Right lobe of liver (tissue), 6 donors: ENCODE data around the gene PPP1R9A. TPM values are rescaled to one million over a fixed set of nuclear protein-coding genes. Genes with fewer than 3 reads are reported as not detected.
A peak's percentile ranks its signal among the peaks of the same experiment; 100 is the strongest.

Source experiments
- ATAC-seq, 4 donors: fragments of 200-7000 bp; cut with Tn5 transposase; one replicate each; pipeline ENCODE4 v1.9.1; 2020; ENCODE audit warnings: mild to moderate bottlenecking in 4 of 4, moderate library complexity in 4 of 4
- DNase-seq, 3 donors: peaks; one replicate each; pipeline ENCODE4 v3.0.0-alpha.2; 2020
- H3K27ac ChIP-seq, 3 donors: fragments of 200-600 bp; one replicate each; pipeline ENCODE4 v1.8.0; 2022
- H3K27me3 ChIP-seq, 2 donors: fragments of 200-600 bp; one replicate each; pipeline ENCODE4 v1.8.0; 2022
- H3K36me3 ChIP-seq, 4 donors: fragments of 200-600 bp; sonication (generic) in 1 of 4; one replicate each; pipeline versions ENCODE4 v1.5.1 to v1.8.0; 2017 to 2022; ENCODE audit warnings: control low read depth in 1 of 4
- H3K4me1 ChIP-seq, 4 donors: fragments of 200-600 bp; sonication (generic) in 1 of 4; one replicate each; pipeline versions ENCODE4 v1.5.1 to v1.8.0; 2017 to 2022; ENCODE audit warnings: control low read depth in 1 of 4
- H3K4me3 ChIP-seq, 3 donors: fragments of 200-600 bp; one replicate each; pipeline ENCODE4 v1.8.0; 2022
- H3K9me3 ChIP-seq, 4 donors: fragments of 200-600 bp; sonication (generic) in 1 of 4; one replicate each; pipeline versions ENCODE4 v1.5.1 to v1.8.0; 2017 to 2022; ENCODE audit warnings: control low read depth in 1 of 4
- POLR2A ChIP-seq: fragments of 450-650 bp; IDR thresholded peaks from one replicate; pipeline ENCODE4 v1.6.1; 2017; ENCODE audit warnings: antibody characterized with exemption, mild to moderate bottlenecking
- WGBS: methylation state at CpG from one replicate; pipeline ENCODE4 v1.1.6; 2018; ENCODE audit warnings: low coverage, low lambda C conversion rate; ENCODE audit not compliant: insufficient coverage; ENCODE audit errors: missing lambda C conversion rate; 5-methylcytosine and 5-hydroxymethylcytosine counted together
- intact Hi-C, 2 donors: fragments of 100-400 bp; cut with DNase I; formaldehyde crosslinking; loops; one replicate each; pipeline versions ENCODE4 v1.11.2 to v1.14.1; 2022
- small RNA-seq, 2 experiments: library from RNA; depleted of rRNA; stranded (forward); fragments of <200 nt; gene quantifications; one replicate each; pipeline ENCODE3, GENCODE V24; 2016
- total RNA-seq, 6 experiments: library from RNA; depleted of rRNA in 2 of 6; stranded (reverse); fragments of >200 nt in 2 of 6; fragmentation: NEBNext Ultra II Directional in 3 of 6; extraction: Animal tissue kit (Norgen Biotek cat#: 25700) in 3 of 6; gene quantifications; one replicate each; pipeline versions ENCODE4 v1.1.0 to v1.2.4, GENCODE V29; 2016 to 2023
- TF ChIP-seq, protein P1 (sequence below), 4 donors: fragments of 200-600 bp in 3 of 4; fragments of 450-650 bp in 1 of 4; IDR thresholded peaks; one replicate each; pipeline versions ENCODE4 v1.5.1 to v1.8.0; 2016 to 2022; ENCODE audit warnings: antibody characterized with exemption in 4 of 4, mild to moderate bottlenecking in 2 of 4
- donor health status: DM: no; HTN: yes; CAD: no.
- donor health status: DM: no; HTN: no; CAD: no.
- donor health status: DM: no; HTN: no; CAD: no.
- donor health status: DM: no; HTN: yes; CAD: no.
- donor health status: DM: no; HTN: yes; CAD: no.

PPP1R9A gene
- total RNA-seq, 6 experiments from 2014 or later = 0.49 to 2.0 (median 0.81) TPM

- TF ChIP-seq POLR2A = no peak
- TF ChIP-seq, protein P1, sequence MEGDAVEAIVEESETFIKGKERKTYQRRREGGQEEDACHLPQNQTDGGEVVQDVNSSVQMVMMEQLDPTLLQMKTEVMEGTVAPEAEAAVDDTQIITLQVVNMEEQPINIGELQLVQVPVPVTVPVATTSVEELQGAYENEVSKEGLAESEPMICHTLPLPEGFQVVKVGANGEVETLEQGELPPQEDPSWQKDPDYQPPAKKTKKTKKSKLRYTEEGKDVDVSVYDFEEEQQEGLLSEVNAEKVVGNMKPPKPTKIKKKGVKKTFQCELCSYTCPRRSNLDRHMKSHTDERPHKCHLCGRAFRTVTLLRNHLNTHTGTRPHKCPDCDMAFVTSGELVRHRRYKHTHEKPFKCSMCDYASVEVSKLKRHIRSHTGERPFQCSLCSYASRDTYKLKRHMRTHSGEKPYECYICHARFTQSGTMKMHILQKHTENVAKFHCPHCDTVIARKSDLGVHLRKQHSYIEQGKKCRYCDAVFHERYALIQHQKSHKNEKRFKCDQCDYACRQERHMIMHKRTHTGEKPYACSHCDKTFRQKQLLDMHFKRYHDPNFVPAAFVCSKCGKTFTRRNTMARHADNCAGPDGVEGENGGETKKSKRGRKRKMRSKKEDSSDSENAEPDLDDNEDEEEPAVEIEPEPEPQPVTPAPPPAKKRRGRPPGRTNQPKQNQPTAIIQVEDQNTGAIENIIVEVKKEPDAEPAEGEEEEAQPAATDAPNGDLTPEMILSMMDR (IDR thresholded peaks at IDR 0.05) = no peak
- Histone ChIP-seq H3K27ac (no peak overlapping the region), H3K9me3 (no peaks in the 10 kb centered on the region), H3K27me3 (no peaks in the 10 kb centered on the region), H3K36me3 (no peaks in the 10 kb centered on the region), H3K4me1 (no peaks in the 10 kb centered on the region), H3K4me3 (no peak overlapping the region)
- peak in 3 of 4 donors; percentile 12 to 35 (median 34) for ATAC-seq
- DNase-seq = no peak
- intact Hi-C loops = no loop called here
- WGBS = 73% methylated on average over 4 of the region's 4 CpGs
Observed at GRCh38 chr7:95342642-95343307, 435.4 kb downstream of the PPP1R9A start.

Small RNAs within 50 kb of the gene (small RNA-seq; reads per million reads assigned to genes)
- gene AC002429.1 (0 reads per million in 2 experiments), gene HINT1P2 (0 reads per million in 2 experiments), gene RNU4-16P (0 reads per million in 2 experiments)
